ENCODE measurements around the gene DNLZ.
A peak's percentile ranks its signal among the peaks of the same experiment; 100 is the strongest.

The DNLZ gene

GRCh38 chr9:136395345-136396218, 32.0 kb upstream of the DNLZ start:
- DNase-seq, result no peak

GRCh38 chr9:136395020-136395340, 31.4 kb upstream of the DNLZ start:
- DNase-seq, result no peak

GRCh38 chr9:136394312-136395019, 30.9 kb upstream of the DNLZ start:
- no peak for DNase-seq

- no peak for DNase-seq
Observed at GRCh38 chr9:136393531-136393930, 30.0 kb upstream of the DNLZ start.

GRCh38 chr9:136392538-136393449, 29.2 kb upstream of the DNLZ start:
- DNase-seq, result no peak

GRCh38 chr9:136391737-136392537, 28.4 kb upstream of the DNLZ start:
- no peak for DNase-seq

GRCh38 chr9:136389396-136389795, 25.9 kb upstream of the DNLZ start:
- no peak for DNase-seq

- DNase-seq, result no peak
Observed at GRCh38 chr9:136387217-136387616, 23.7 kb upstream of the DNLZ start.

- no peak for DNase-seq
Observed at GRCh38 chr9:136386018-136386417, 22.5 kb upstream of the DNLZ start.

GRCh38 chr9:136385015-136385414, 21.5 kb upstream of the DNLZ start:
- peak; percentile 48 for DNase-seq

- no peak for DNase-seq
Observed at GRCh38 chr9:136383436-136383835, 19.9 kb upstream of the DNLZ start.

- no peak for DNase-seq
Observed at GRCh38 chr9:136381966-136382513, 18.5 kb upstream of the DNLZ start.

GRCh38 chr9:136381311-136381710, 17.8 kb upstream of the DNLZ start:
- no peak for DNase-seq

GRCh38 chr9:136380381-136380780, 16.8 kb upstream of the DNLZ start:
- DNase-seq, result no peak

GRCh38 chr9:136379891-136380290, 16.3 kb upstream of the DNLZ start:
- DNase-seq, result no peak

GRCh38 chr9:136379401-136379800, 15.9 kb upstream of the DNLZ start:
- DNase-seq, result no peak

GRCh38 chr9:136379003-136379287, 15.4 kb upstream of the DNLZ start:
- DNase-seq, result no peak

GRCh38 chr9:136378170-136379002, 14.8 kb upstream of the DNLZ start:
- DNase-seq, result no peak

- DNase-seq, result no peak
Observed at GRCh38 chr9:136377341-136378169, 14.0 kb upstream of the DNLZ start.

GRCh38 chr9:136376457-136376856, 12.9 kb upstream of the DNLZ start:
- no peak for DNase-seq

- DNase-seq, result no peak
Observed at GRCh38 chr9:136375096-136375495, 11.6 kb upstream of the DNLZ start.

Data from CD4-positive, alpha-beta T cell treated with Interleukin-21 for 1 hour (primary cell).